OCI-LY3 (cell line): Measurements from ENCODE around the gene ANKRD2.

Source experiments
- H2AFZ ChIP-seq: fragments of 200-600, 300-600 bp; shearing (Covaris generic); 2 replicates; pipeline ENCODE4 v1.6.0; 2014; ENCODE audit warnings: antibody characterized with exemption, low read depth, low read length
- H3K27ac ChIP-seq: fragments of 200-600, 300-600 bp; sonication (generic); 2 replicates; pipeline ENCODE4 v1.5.1; 2014; ENCODE audit warnings: mild to moderate bottlenecking, low read length, moderate library complexity, mixed read lengths
- H3K27me3 ChIP-seq: fragments of 200-600, 300-600 bp; sonication (generic); 2 replicates; pipeline ENCODE4 v1.6.1; 2014; ENCODE audit warnings: low read depth, low read length, mixed read lengths
- H3K36me3 ChIP-seq: fragments of 200-600, 300-600 bp; sonication (generic); replicated peaks from 2 replicates; pipeline ENCODE3; 2014; ENCODE audit warnings: low read depth, low read length, mixed read lengths
- H3K4me1 ChIP-seq: fragments of 300-600, 200-600 bp; sonication (generic); 2 replicates; pipeline ENCODE4 v1.6.1; 2014; ENCODE audit warnings: low read length, mixed read lengths
- H3K4me2 ChIP-seq: fragments of 200-600, 300-600 bp; sonication (generic); 2 replicates; pipeline ENCODE4 v1.6.1; 2014; ENCODE audit warnings: low read length, mixed read lengths
- H3K4me3 ChIP-seq: fragments of 300-600, 200-600 bp; sonication (generic); 2 replicates; pipeline ENCODE4 v1.5.1; 2014; ENCODE audit warnings: antibody characterized with exemption, mild to moderate bottlenecking, low read length, moderate library complexity
- H3K79me2 ChIP-seq: fragments of 300-600, 200-600 bp; shearing (Covaris generic); 2 replicates; pipeline ENCODE4 v1.6.1; 2014; ENCODE audit warnings: mild to moderate bottlenecking, low read length, mixed read lengths
- H3K9ac ChIP-seq: fragments of 300-600, 200-600 bp; shearing (Covaris generic); 2 replicates; pipeline ENCODE4 v1.6.0; 2014; ENCODE audit warnings: mild to moderate bottlenecking, low read length, moderate library complexity
- H3K9me3 ChIP-seq: fragments of 200-600, 300-600 bp; shearing (Covaris generic); 2 replicates; pipeline ENCODE4 v1.6.1; 2014; ENCODE audit warnings: low read length, mixed read lengths; ENCODE audit not compliant: insufficient read depth
- H4K20me1 ChIP-seq: fragments of 200-600, 300-600 bp; sonication (generic); 2 replicates; pipeline ENCODE4 v1.6.1; 2016; ENCODE audit warnings: low read length, mixed read lengths; ENCODE audit not compliant: insufficient read depth
- EZH2phosphoT487 ChIP-seq: fragments of 200-600 bp; shearing (Covaris generic); IDR thresholded peaks from 2 replicates; pipeline ENCODE4 v1.6.1; 2018; ENCODE audit warnings: antibody characterized with exemption, mixed run types, low read depth
- TF ChIP-seq, protein P1 (sequence below): fragments of 200-600, 300-600 bp; sonication (generic); IDR thresholded peaks from 2 replicates; pipeline ENCODE4 v1.5.1; 2014; ENCODE audit warnings: antibody characterized with exemption, low read length, low read depth

The ANKRD2 gene

DNA sequence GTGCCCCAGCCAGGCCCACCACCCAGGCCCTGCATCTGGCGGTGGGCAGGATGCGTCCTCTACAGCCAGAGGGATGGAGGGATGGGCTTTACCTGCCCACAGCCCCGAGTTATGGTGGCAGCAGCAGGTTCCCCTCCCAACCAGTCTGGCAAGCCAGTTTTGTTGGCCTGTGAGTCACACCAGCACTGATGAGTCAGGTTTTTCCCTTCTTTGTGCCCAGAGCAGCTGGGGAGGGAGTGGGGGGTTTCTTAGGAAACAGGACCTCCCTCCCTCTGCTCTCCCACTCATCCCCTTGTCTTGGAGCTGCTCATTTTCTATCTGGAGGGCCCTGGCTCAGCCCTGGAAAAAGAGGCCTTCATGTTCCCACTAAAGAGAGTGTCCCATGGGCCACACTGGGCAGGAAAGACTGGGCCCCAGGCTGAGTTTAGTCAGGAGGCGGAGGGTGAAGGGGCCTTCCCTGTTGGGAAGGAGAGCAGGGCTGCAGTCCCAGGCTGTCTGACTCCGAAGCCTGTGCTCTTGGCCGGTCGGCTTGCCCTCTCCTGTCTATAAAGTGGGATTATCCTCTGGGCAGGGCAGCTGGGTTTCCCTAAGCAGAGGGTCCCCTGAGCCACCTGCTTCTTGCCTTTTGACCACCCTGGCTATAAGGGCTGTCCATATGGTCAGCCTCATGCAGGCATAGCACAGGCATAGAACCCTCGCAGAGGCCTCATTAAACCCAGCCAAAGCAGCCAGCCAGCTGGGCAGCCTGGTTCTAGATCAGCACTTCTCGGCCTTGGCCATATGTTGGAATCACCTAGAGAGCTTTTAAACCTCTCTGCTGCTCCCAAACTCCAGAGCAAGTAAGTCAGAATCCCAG lies 30.2 kb upstream of the ANKRD2 start:
- TF ChIP-seq EZH2phosphoT487, result no peak
- TF ChIP-seq, protein P1, sequence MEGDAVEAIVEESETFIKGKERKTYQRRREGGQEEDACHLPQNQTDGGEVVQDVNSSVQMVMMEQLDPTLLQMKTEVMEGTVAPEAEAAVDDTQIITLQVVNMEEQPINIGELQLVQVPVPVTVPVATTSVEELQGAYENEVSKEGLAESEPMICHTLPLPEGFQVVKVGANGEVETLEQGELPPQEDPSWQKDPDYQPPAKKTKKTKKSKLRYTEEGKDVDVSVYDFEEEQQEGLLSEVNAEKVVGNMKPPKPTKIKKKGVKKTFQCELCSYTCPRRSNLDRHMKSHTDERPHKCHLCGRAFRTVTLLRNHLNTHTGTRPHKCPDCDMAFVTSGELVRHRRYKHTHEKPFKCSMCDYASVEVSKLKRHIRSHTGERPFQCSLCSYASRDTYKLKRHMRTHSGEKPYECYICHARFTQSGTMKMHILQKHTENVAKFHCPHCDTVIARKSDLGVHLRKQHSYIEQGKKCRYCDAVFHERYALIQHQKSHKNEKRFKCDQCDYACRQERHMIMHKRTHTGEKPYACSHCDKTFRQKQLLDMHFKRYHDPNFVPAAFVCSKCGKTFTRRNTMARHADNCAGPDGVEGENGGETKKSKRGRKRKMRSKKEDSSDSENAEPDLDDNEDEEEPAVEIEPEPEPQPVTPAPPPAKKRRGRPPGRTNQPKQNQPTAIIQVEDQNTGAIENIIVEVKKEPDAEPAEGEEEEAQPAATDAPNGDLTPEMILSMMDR, result no peak
- H4K20me1 ChIP-seq, result no peaks in the 10 kb centered on the region
- H3K36me3 ChIP-seq, result no peaks in the 10 kb centered on the region
- H3K79me2 ChIP-seq, result no peaks in the 10 kb centered on the region
- no peak overlapping the region for H3K9ac ChIP-seq
- H3K4me2 ChIP-seq, result no peak overlapping the region
- H3K27me3 ChIP-seq, result no peaks in the 10 kb centered on the region
- H3K4me3 ChIP-seq, result no peak overlapping the region
- H3K27ac ChIP-seq, result no peak overlapping the region
- no peaks in the 10 kb centered on the region for H3K9me3 ChIP-seq
- H2AFZ ChIP-seq, result no peak overlapping the region
- peaks cover 4% of the 10 kb centered on the region; the same call in 1 of the 2 replicates for H3K4me1 ChIP-seq

DNA sequence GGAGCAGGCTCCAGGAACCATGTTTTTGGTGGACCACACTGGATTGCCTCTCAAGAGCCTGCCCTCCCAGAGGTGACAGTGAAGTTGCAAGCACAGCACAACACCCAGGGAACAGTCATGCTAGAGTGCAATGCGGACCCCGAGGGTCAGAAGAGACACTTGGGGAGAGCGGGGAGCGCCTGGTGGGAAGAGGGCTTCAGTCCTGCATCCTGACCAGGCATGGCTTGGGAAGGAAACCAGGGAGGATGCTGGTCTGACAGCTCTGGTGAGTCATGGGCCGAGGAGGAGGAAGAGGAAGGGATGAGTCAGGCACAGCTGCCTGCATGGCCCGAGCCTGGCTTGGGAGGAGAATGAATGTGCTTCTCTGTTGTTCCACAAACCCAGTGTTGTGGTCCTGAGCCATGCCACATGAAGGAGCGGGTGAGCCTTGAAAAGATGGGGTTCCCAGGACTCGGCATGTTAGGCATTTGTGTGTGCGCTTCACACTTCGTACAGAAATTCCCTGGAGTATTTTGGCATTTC lies 29.5 kb upstream of the ANKRD2 start:
- Histone ChIP-seq H3K9ac (no peak overlapping the region), H2AFZ (no peak overlapping the region), H3K9me3 (no peaks in the 10 kb centered on the region), H3K27me3 (no peaks in the 10 kb centered on the region), H4K20me1 (no peaks in the 10 kb centered on the region), H3K4me3 (no peak overlapping the region), H3K79me2 (no peaks in the 10 kb centered on the region), H3K36me3 (no peaks in the 10 kb centered on the region), H3K27ac (no peak overlapping the region), H3K4me1 (peaks cover 4% of the 10 kb centered on the region; the same call in 1 of the 2 replicates), H3K4me2 (no peak overlapping the region)
- TF ChIP-seq EZH2phosphoT487, result no peak
- TF ChIP-seq, protein P1, result no peak

DNA sequence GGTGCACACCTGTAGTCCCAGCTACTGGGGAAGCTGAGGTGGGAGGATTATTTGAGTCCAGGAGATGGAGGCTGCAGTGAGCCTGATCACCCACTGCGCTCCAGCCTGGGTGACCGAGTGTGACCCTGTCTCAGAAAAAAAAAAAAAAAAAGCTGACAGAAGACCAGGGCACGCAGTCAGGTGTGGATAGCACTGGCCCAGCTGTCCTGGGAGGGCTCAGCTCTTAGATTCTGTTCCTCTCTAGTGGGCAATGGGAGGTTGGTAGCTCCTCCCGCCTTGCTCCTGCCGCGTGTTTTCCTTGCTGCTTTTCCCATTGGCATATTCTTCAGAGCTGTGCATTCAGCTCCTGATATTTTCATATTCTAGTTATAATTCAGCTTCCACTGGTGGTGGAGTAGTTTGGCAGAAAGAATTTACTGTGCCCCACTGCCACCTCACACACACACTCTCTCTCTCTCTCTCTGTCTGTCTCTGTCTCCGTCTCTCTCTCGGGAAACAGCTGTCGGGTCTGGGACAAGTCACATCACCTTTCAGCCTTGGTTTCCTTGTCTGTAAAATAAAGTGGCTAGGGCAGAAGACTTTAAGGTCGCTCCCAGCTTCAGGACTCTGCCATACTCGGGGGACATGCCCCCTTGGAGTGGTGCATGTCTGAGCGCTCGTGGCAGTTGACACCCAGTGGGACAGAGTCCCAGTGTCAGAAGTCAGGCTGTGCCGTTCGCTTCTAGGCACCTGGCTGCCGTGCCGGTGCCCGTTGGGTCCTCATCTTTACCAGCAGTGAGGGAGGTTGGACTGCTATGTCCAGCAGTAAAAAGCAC lies 25.9 kb upstream of the ANKRD2 start:
- no peak overlapping the region for H3K4me3 ChIP-seq
- no peak for TF ChIP-seq EZH2phosphoT487
- TF ChIP-seq, protein P1, result no peak
- H3K4me2 ChIP-seq, result no peak overlapping the region

DNA sequence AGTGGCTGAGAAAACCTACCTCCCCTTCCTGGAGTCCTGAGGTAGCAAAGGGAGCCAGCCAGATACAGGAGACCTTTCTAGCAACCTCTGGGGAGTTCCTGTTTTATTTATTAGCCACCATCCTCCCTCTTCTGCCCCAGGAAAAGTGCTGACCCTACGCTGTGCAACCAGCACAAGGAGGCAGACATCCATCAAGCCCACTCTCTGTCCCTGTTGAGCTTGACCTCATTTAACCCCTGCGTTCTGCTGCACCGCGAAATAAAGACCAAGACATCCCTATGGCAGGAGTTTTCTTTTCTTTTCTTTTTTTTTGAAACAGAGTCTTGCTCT lies 25.3 kb upstream of the ANKRD2 start:
- no peak overlapping the region for H3K4me2 ChIP-seq
- H2AFZ ChIP-seq, result no peak overlapping the region
- no peak overlapping the region for H3K27ac ChIP-seq
- H3K27me3 ChIP-seq, result no peaks in the 10 kb centered on the region
- H3K79me2 ChIP-seq, result no peaks in the 10 kb centered on the region
- no peaks in the 10 kb centered on the region for H3K36me3 ChIP-seq
- H4K20me1 ChIP-seq, result no peaks in the 10 kb centered on the region
- no peak overlapping the region for H3K9ac ChIP-seq
- no peak for TF ChIP-seq EZH2phosphoT487
- TF ChIP-seq, protein P1, result no peak
- H3K9me3 ChIP-seq, result no peaks in the 10 kb centered on the region
- H3K4me1 ChIP-seq, result peaks cover 4% of the 10 kb centered on the region; the same call in 1 of the 2 replicates
- H3K4me3 ChIP-seq, result no peak overlapping the region

More for the DNA sequence above, 25.9 kb upstream of the ANKRD2 start:
- Histone ChIP-seq H3K36me3 (no peaks in the 10 kb centered on the region), H2AFZ (no peak overlapping the region), H3K27me3 (no peaks in the 10 kb centered on the region), H3K27ac (no peak overlapping the region), H3K9me3 (no peaks in the 10 kb centered on the region), H4K20me1 (no peaks in the 10 kb centered on the region), H3K9ac (no peak overlapping the region), H3K79me2 (no peaks in the 10 kb centered on the region), H3K4me1 (peaks cover 4% of the 10 kb centered on the region; the same call in 1 of the 2 replicates)
